GM21786 (cell line): Measurements from ENCODE around the gene ENTPD6.
"Not testable (repeated sequence)": the region's sequence is repeated elsewhere in the genome, so short reads cannot be mapped to it uniquely, and the experiment has no call there.

ENCODE experiments used
- ATAC-seq: cut with Tn5 transposase; IDR thresholded peaks from one replicate; pipeline ENCODE4 v1.9.1; 2021; ENCODE audit not compliant: unreplicated experiment

The ENTPD6 gene

GRCh38 chr20:25195014-25195961 is at the start of gene ENTPD6:
Gene ENTPD6, plus strand, starts transcription at chr20:25195712. Its CDS starts 10,825 bp downstream, at chr20:25206537.
- peak; percentile 70 for ATAC-seq

GRCh38 chr20:25146976-25147375 is 48.5 kb upstream of the ENTPD6 start:
- ATAC-seq: no peak

- no peak for ATAC-seq
Measured at GRCh38 chr20:25147716-25148115, 47.8 kb upstream of the ENTPD6 start.

- no peak for ATAC-seq
Measured at GRCh38 chr20:25148181-25148981, 47.1 kb upstream of the ENTPD6 start.

- ATAC-seq: no peak
Measured at GRCh38 chr20:25148982-25149846, 46.3 kb upstream of the ENTPD6 start.

- ATAC-seq: no peak
Measured at GRCh38 chr20:25150016-25150415, 45.5 kb upstream of the ENTPD6 start.

GRCh38 chr20:25158043-25158442 is 37.5 kb upstream of the ENTPD6 start:
- ATAC-seq: no peak

- peak; percentile 48 for ATAC-seq
Measured at GRCh38 chr20:25160467-25160866, 35.0 kb upstream of the ENTPD6 start.

- ATAC-seq: no peak
Measured at GRCh38 chr20:25160897-25161296, 34.6 kb upstream of the ENTPD6 start.

GRCh38 chr20:25165128-25165527 is 30.4 kb upstream of the ENTPD6 start:
- no peak for ATAC-seq

- ATAC-seq: not testable (repeated sequence)
Measured at GRCh38 chr20:25166105-25166782, 29.3 kb upstream of the ENTPD6 start.

- no peak for ATAC-seq
Measured at GRCh38 chr20:25173321-25173720, 22.2 kb upstream of the ENTPD6 start.

GRCh38 chr20:25173886-25174308 is 21.6 kb upstream of the ENTPD6 start:
- ATAC-seq: no peak

GRCh38 chr20:25176184-25176583 is 19.3 kb upstream of the ENTPD6 start:
- ATAC-seq: no peak

- ATAC-seq: no peak
Measured at GRCh38 chr20:25177890-25178321, 17.6 kb upstream of the ENTPD6 start.

- no peak for ATAC-seq
Measured at GRCh38 chr20:25178563-25179438, 16.7 kb upstream of the ENTPD6 start.

- ATAC-seq: no peak
Measured at GRCh38 chr20:25179439-25180089, 15.9 kb upstream of the ENTPD6 start.

- ATAC-seq: not testable (repeated sequence)
Measured at GRCh38 chr20:25184391-25184790, 11.1 kb upstream of the ENTPD6 start.

- no peak for ATAC-seq
Measured at GRCh38 chr20:25187220-25187619, 8.3 kb upstream of the ENTPD6 start.
